RPMI7951 (cell line): ENCODE data around the gene SLC25A6. TPM values are rescaled to one million over a fixed set of nuclear protein-coding genes. Genes with fewer than 3 reads are reported as not detected.
A peak's percentile ranks its signal among the peaks of the same experiment; 100 is the strongest.
"Not testable (repeated sequence)": the region's sequence is repeated elsewhere in the genome, so short reads cannot be mapped to it uniquely, and the experiment has no call there.

ENCODE experiments used
- DNase-seq: peaks from one replicate; pipeline ENCODE4 v3.0.0-alpha.2; 2012; ENCODE audit warnings: low read depth
- total RNA-seq: library from RNA; depleted of rRNA; stranded (reverse); fragments of >200 nt; shearing (Covaris generic); gene quantifications from 2 replicates; pipeline ENCODE4 v1.2.3, GENCODE V29; 2014

SLC25A6 gene
- total RNA-seq, 1 experiment from 2014 or later: 89.4 TPM

DNA sequence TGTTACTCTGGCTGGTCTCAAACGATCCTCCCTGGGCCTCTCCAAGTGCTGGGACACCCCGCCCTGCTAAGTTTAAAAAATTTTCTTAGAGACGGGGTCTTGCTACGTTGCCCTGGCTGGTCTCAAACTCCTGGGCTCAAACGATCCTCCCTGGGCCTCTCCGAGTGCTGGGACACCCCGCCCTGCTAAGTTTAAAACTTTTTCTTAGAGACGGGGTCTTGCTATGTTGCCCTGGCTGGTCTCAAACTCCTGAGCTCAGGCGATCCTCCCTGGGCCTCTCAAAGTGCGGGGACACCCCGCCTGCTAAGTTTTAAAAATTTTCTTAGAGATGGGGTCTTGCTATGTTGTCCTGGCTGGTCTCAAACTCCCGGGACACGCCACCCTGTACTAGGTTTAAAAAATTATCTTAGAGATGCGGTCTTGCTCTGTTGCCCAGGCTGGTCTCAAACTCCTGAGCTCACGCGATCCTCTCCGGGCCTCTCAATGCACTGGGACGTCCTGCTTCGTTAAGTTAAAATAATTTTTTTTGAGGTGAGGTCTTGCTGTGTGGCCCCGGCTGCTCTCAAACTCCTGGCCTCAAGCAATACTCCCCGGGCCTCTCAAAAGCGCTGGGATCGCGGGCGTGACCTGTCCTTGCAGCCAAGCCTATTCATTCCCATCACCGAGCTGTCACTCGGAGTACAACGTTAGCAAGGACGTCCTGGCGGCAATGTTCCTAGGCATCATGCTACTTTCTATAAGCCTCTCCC is 1.1 kb downstream of the SLC25A6 start:
- DNase-seq: no peak

DNA sequence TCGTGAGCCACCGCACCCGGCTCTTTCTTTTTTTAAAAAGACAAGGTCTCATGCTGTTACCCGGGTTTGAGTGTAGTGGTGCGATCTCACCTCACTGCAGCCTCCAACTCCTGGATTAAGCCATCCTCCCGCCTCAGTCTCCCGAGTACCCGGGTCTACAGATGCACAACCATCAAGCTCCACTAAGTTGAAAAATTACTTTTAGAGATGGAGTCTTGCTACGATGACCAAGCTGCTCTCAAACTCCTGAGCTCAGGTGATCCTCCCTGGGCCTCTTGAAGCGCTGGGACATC is 2.0 kb downstream of the SLC25A6 start:
- DNase-seq: no peak

DNA sequence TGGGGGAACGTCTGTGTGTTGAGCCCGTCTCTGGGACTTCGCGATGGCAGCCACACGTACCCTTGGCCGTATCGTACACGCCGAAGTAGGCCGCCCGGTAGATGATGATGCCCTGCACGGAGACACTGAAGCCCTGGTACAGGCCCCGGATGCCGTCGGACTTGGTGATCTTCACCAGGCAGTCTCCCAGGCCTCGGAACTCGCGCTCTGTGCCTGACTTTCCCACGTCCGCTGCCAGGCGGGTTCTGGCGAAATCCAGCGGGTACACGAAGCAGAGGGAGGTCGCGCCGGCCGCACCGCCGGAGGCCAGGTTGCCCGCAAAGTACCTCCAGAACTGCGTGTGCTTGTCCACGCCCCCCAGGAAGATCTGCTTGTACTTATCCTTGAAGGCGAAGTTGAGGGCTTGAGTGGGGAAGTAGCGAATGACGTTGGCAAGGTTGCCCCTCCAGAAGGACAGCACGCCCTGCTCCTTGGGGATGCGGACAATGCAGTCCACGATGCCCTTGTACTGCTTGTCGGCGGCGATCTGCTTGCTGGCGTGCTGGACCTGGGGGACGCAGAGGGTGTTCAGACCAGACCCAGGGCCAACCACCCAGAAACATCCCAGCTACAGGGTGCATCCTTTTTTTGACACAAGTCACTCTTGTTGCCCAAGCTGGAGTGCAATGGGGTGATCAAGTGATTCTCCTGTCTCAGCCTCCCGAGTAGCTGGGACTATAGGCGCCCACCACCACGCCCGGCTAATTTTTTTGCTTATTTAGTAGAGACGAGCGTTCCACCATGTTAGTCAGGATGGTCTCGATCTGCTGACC is 2.5 kb downstream of the SLC25A6 start:
- DNase-seq: no peak

DNA sequence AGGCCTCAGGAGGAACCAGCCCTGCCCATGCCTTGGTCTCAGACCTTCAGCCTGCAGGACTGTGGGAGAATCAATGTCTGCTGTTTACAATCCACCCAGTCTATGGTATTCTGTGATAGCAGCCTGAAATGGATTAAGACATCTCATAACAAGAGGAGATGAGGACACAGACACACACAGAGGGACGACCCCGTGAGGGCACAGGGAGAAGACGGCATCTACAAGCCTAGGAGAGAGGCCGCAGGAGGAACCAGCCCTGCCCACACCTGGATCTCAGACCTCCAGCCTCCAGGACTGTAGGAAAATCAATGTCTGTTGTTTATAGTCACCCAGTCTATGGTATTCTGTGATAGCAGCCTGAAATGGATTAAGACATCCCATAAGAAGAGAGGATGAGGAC is 3.3 kb downstream of the SLC25A6 start:
- DNase-seq: no peak

DNA sequence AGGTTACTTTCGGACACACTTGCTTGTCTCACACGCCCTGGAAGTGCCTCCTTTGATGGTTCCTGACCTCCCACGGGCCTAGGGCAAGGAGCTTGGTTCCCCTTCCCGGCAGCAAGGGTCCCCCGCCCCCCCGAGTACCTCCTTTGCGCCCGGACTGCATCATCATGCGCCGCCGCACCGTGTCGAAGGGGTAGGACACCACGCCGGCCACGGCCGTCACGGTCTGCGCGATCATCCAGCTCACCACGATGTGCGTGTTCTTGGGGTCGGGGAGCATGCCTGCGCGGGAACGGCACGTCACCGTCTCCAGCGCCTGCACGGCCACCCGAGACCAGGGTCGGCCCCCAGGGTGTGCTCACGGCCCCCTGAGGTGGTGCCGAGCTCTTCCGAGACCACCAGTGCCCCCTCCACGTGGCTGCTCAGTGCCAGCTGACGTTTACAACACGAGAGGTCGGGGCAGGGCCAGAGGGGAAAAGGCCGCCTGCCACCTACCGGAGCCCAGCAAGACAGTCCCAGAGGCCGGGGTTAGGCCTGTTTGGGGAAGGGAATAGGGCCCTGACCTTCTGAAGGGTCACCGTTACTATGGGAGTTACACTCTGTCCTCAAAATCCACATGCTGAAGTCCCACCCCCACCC is 4.7 kb downstream of the SLC25A6 start:
- DNase-seq: no peak

DNA sequence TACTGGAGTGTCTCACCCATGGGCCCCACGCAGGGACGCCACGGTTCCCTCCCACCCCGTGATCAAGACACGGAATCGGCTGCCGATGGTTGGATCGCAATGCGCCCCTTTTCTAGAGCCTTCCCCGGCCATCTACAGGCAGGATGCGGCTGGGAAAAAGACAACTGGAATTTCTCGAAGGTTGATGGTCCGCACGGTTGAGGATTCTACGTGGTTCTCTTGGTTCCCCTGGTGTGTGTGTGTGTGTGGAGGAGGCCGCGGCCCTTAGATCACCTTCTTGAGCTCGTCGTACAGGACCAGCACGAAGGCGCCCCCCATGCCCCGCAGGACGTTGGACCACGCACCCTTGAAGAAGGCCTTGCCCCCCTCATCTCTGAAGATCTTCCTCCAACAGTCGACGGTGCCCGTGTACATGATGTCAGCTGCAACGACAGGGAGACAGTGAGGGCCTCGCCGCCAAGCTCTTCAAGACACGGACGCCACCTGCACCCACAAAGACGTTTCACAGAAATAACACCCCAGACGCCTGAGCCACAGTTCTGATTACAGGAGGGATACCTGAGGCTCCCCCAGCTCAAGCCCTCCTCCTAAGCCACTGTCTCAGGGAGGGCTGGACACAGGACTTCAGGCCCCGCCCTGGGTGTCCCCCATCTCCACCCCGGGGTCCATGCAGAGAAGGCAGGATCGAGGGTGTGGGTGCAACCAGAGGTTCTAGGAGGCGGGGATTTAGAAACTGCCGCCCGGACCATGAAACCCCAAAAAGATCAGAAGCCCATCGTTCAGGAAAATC is 5.4 kb downstream of the SLC25A6 start:
- no peak for DNase-seq

DNA sequence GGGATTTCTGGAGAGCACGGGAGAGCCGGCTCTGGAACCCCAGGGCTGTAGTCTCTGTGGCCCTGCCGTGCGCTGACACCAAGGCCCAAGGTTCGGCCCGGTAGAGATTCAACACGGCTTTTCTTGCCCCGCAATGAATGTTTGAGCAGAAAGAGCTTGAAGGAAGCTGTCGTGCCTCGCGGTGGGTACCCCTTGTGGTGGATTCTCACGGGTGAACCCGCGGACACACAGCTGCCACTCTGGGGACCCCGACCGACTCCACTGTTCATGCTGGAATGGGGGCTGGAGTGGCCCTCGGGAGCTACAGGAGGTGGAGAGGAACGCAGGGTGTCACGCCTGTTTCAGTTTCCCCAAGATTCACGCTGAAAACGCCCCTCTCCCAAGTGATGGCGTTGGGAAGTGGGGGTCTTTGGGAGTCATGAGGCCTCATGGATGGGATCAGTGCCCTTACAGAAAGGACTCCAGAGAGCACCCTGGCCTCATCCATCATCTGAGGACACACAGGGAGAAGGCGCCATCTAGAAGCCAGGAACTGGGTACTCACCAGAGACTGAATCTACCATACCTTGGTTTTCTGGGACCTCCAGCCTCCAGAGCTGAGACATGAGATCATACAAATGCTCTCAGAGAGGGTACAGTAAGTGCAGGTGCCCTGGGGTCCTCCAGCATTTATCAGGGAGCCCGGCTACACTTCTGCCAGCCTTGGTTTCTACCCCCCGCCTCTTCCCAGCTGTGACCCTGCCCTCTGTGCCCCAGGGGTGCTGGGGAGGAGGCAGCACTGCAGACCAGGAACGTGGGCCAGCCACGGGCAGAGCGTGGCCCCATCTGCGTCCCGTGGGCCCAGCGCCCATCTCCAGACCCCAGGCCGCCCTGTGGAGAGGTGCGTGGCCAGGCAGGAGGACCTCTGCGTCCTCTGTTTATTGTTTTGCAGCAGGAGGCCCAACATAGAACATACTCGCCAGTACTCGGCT is 6.4 kb downstream of the SLC25A6 start:
- DNase-seq: no peak

DNA sequence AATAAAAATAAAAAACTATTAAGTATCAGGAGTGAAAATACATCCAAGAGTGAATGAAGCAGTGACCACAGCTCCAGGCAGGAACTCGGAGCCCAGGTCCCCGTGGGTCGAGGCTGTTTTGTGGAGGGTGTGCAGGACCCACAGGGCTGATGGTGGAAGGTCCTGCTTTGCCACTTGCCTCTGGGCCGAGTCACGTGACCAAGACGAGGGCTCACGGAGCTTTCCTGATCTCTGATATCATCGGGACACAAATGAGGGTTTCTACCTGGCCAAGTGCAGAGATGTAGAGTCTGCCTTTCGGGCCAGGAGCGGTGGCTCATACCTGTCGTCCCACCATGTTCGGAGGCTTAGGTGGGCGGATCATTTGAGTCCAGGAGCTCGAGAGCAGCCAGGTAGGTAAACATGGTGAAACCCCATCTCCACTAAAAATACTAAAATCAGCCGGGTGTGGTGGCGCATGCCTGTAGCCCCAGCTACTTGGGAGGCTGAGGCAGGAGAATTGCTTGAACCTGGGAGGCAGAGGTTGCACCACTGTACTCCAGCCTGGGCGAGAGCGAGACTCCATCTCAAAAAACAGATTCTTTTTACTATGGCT is 7.2 kb downstream of the SLC25A6 start:
- no peak for DNase-seq

DNA sequence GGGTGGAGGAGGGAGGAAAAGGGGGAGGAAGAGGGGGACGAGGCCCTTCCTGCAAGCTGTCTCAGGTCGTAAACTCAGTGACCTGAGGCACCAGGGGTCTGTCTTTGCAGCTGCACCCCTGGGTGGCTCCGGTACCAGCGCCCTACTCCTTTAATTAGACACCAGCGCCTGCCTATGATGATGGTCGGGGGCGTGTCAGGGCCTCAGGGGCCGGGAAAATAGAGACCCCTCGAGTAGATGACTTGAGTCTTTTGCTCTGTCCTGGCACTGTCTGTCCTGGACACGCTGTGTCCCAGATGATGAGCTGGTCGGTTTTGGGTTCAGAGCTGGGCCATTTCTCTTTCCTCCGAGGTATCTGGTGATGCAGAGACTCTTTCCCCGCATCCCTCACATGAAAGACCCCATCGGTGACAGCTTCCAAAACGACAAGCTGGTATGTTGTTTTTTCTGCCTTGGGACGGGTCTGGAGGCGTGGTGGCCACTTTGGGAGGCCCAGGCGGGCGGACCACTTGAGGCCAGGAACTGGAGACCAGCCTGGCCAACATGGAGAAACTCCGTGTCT is 11.2 kb downstream of the SLC25A6 start:
- peak; percentile 20 for DNase-seq

DNA sequence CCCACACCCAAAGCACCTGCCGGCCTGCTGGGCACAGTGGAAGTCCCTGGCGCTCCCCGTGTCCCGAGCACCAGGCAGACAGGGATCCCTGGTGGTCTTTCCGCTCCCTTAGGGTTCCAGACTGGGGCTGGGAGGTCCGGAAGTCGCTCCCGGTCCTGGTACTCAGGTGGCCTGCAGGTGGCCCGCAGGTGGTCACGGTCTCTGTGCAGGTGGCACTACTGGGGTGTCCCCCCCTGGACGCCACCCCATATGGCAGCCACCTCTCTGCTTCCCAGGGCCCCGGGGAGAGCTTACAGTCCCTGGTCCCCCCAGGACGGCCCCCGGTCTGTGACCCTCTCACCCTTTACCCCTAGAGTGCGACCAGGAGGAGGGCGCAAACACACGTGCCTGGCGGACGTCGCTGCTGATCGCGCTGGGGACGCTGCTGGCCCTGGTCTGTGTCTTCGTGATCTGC is 13.6 kb downstream of the SLC25A6 start:
- no peak for DNase-seq

DNA sequence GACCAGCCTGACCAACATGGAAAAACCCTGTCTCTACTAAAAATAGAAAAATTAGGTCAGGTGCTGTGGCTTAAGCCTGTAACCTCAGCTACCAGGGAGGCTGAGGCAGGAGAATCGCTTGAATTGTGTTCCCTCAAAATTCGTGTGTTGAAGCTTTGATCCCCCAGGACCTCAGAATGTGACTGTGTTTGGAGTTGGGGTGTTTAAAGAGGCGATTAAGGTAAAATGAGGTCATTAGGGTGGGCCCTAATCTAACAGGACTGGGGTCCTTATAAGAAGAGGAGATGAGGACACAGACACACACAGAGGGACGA is 23.6 kb downstream of the SLC25A6 start:
- DNase-seq: no peak

DNA sequence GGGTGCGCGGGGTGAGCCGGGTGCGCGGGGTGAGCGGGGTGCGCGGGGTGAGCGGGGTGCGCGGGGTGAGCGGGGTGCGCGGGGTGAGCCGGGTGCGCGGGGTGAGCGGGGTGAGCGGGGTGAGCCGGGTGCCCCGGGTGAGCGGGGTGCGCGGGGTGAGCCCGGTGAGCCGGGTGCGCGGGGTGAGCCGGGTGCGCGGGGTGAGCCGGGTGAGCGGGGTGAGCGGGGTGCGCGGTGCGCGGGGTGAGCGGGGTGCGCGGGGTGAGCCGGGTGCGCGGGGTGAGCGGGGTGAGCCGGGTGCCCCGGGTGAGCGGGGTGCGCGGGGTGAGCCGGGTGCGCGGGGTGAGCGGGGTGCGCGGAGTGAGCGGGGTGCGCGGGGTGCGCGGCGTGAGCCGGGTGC is 25.6 kb downstream of the SLC25A6 start:
- not testable (repeated sequence) for DNase-seq

DNA sequence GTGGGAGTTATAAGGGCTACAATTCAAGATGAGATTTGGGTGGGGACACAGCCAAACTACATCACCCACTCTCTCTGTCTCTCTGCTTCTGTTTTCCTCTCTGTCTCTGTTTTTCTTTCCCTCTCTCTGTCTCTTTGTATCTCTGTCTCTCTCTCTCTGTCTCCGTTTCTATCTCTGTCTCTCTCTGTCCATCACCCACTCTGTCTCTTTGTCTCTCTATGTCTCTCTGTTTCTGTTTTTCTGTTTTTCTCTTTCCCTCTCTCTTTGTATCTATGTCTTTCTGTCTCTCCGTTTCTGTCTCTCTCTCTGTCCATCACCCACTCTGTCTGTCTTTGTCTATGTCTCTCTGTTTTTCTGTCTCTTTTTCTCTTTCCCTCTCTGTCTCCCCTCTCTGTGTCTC is 30.0 kb downstream of the SLC25A6 start:
- no peak for DNase-seq

DNA sequence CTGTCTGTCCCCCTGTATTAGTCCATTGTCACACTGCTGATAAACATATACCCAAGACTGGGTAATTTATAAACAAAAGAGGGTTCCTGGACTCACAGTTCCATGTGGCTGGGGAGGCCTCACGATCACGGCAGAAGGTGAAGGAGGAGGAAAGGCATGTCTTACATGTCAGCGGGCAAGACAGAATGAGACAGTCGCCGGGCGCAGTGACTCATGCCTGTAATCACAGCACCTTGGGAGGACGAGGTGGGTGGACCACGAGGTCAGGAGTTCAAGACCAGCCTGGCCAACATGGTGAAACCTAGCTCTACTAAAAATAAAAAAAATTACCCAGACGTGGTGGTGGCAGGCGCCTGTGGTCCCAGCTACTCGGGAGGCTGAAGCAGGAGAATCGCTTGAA is 30.6 kb downstream of the SLC25A6 start:
- no peak for DNase-seq

DNA sequence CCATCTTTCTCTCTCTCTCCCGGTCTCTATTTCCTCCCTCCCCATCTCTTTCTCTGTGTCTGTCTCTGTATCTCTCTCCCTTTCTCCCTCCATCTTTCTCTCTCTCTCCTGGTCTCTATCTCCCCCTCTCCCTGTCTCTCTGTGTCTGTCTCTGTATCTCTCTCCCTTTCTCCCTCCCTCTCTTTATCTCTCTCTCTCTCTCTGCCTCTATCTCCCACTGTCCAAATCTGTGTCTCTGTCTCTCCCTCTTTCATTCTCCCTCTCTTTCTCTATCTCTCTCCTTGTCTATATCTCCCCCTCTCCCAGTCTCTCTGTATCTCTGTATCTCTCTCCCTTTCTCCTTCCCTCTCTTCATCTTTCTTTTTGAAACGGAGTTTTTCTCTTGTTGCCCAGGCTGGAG is 31.7 kb downstream of the SLC25A6 start:
- DNase-seq: no peak

DNA sequence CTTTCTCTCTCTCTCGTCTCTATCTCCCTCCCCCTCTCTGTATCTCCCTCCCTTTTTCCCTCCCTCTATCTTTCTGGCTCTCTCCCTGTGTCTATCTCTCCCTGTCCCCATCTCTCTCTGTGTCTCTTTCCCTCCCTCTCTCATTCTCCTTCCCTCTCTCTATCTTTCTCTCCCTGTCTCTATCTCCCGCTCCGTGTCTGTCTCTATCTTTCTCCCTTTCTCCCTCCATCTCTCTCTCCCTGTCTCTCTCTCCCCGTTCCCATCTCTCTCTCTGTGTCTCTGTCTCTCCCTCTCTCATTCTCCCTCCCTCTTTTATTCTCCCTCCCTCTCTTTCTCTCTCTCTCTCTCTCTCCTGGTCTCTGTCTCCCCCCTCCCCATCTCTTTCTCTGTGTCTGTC is 32.4 kb downstream of the SLC25A6 start:
- DNase-seq: no peak

DNA sequence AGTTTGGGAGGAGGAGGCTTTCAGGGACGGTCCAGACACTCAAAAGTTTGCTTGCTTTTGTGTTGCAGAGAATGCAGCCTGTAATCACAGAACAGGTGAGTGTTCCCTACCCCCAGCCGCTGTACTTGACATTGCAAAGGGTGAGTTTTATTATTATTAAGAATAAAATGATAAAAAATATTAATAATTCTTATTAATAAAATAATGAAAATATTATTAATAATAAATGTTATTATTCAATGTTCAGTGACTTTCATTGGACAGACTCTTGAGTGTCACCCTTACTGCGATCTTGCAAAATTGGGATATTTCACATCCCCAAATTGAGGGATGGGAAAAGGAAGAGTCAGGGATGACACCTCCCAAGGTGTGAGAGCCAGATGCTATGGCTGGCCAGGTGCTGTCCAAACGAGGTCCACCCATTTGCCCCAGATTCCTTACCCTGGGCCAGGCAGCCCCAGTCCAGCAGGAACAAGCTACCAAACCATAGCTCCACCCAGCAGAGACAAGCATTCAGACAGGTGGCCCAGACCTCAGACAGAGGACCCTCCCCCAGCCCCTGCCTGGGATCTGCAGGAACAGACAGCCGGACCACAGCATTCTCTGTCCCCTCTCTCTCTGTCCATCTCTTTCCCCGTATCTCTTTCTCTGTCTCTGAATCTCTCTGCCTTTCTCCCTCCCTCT is 33.0 kb downstream of the SLC25A6 start:
- no peak for DNase-seq

DNA sequence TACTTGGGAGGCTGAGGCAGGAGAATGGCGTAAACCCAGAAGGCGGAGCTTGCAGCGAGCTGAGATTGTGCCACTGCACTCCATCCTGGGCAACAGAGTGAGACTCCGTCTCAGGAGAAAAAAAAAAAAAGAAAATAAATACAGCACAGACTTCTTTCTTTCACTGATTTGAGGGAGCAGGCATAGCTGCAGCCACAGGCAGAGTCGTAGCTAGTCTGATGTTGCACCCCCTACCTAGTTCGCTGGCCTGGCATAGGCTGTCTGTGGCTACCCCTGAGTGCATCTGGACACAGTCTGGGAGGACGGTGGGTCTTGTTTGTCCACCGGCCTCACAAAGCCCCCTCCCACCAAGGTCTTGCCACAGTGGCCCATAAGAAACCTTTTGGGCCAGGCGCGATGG is 33.9 kb downstream of the SLC25A6 start:
- no peak for DNase-seq

DNA sequence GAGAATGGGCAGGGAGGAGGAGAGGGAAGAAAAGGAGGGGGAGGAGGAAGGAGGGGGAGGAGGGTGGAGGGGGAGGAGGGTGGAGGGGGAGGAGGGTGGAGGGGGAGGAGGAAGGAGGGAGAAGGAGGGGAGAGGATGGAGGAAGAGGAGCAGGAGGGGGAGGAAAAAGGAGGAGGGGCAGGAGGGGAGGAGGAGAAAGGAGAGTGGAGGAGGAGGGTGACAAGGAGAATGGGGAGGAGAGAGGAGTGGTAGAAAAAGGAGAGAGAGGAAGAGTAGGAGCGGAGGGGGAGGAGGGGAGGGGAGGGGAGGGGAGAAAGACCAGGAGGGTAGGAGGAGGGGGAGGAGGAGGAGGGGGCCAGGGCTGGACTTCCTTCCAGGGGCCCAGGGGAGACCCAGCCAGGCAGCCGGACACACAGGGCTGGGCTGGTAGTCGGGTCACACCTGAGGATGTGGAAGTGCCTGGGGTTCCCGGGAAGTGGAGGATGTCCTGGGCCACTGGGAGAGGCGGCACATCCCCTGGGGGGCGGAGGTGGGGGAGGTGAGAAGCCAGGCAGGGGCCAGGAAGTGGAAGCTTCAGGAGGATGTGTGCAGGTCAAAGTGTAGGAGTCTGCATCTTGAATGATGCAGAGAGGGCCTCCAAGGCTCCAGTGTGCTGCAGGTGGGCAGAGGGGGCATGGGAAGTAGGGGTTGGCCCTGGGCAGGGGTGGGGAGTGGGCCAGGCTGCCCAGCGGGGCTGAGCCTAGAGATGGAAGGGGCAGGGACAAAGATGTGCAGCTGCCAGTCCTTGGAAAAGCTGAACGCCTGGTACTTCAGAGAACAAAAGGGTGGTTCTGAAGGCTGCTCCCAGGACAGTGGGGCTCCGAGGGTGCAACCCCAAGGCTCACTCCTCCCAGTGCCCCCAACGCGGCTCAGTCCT is 36.5 kb downstream of the SLC25A6 start:
- no peak for DNase-seq
